GM21786 (cell line): ENCODE data around the gene PWWP2B.

Source experiments
- ATAC-seq: cut with Tn5 transposase; IDR thresholded peaks from one replicate; pipeline ENCODE4 v1.9.1; 2021; ENCODE audit not compliant: unreplicated experiment

Gene PWWP2B

DNA sequence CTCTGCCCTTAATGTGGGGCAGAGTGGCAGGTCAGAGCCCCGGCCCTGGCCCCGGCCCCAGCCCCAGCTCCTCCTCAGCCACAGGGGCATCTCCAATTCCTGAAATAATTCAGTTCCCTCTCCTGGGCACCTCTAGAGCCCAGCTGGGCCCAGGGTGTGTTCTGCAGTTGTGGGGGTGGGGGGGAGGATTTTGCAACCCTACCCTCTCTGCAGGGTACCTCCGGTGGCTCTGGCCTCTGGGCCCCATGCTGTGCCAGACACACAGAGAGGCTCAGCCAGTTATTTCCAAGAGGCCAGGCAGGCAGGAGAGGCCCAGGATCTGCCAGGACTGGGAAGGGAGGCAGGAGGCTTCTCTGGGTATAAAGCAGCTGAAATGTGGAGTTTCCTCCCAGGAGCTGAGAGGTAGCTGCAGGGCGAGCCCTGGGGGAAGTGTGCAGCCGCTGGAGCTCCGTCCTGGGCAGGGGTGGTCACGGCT, 47.9 kb downstream of the PWWP2B start:
- ATAC-seq = no peak

DNA sequence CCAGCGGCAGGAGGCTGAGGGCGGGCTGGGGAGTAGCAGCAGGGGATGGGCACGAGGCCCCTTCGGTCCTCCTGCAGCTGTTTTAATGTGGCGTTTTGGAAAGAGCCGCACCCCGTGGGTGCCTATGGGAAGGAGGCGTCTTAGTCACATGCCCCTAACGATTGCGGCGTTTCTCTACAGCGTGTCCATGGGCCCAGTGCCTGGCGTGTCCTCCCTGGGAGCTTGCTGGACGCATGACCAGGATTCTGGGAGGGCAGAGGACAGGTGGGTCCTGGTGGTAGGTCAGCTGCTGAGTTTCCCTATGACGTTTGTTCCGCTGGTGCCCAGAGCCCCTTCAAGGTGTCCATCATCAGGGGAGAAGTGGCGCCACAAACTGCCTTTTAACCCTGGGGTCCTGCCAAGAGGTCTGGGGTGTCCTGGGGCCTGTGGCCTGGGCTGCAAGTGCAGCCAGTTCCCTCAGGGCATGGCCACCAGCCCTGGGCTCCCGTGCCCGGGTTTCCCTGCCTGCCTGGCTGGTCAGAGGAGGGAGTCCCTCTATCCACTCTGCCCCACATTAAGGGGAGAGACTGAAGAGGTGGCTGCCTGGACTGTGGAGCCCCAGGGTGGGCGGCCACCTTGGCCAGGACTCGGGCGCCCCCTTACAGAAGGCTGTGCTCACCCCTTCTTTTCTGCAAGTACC, 48.7 kb downstream of the PWWP2B start:
- no peak for ATAC-seq

DNA sequence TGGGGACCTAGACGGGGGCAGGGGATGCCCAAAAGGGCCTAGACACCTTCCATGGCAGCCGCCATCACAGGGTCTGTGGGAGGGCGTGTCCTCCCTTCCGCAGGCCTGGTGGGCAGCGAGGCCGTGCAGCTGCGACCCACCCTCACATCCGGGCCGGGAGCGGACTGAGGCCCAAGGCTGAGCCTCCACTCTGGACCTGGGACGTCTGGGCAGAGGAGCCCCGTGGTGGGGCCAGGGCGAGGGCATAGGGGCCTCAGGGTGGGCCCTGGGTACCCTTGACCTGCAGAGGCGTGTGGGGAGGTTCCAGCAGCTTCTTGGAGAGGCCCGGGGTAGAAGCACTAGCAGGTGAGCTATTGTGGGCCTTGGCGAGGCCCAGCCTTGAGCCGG, 49.2 kb downstream of the PWWP2B start:
- ATAC-seq = no peak

DNA sequence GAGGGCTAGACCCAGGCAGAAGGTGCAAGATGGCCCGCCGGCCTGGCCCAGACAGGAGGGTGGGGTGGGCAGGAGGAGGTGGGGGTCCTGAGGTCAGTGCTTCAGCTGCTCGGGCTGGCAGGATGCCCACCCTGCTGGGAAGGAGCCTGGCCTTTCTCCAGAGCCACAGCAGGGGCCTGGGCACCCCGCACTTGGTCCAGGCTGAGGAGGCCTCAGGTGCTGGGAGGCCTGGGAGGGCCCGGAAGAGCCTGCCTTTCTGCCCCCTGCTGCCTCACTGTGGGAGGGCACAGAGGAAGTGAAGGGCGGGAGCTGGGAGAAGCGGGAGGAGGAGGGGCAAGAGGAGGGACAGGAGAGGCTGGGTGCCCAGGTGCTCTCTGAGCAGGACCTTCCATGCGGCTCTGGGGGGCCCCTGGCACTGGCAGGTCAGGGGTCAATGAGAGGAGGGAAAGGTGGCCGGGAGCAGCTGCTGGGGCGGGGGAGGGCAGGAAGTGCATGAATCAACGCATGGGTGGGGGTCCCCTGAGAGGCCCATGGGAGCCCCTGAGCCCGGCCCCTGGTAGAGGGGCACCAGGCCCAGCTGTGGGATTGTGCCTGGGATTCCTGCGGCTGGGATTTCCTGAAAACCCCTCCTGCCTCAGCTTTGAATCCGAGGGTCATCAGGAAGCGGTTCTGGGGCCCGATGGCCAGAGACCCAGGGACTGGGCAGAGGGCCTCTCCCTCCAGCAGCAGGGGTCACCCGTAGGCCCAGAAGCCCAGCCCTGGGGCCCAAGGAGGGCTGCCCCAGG, 49.9 kb downstream of the PWWP2B start:
- ATAC-seq = peak; percentile 76

DNA sequence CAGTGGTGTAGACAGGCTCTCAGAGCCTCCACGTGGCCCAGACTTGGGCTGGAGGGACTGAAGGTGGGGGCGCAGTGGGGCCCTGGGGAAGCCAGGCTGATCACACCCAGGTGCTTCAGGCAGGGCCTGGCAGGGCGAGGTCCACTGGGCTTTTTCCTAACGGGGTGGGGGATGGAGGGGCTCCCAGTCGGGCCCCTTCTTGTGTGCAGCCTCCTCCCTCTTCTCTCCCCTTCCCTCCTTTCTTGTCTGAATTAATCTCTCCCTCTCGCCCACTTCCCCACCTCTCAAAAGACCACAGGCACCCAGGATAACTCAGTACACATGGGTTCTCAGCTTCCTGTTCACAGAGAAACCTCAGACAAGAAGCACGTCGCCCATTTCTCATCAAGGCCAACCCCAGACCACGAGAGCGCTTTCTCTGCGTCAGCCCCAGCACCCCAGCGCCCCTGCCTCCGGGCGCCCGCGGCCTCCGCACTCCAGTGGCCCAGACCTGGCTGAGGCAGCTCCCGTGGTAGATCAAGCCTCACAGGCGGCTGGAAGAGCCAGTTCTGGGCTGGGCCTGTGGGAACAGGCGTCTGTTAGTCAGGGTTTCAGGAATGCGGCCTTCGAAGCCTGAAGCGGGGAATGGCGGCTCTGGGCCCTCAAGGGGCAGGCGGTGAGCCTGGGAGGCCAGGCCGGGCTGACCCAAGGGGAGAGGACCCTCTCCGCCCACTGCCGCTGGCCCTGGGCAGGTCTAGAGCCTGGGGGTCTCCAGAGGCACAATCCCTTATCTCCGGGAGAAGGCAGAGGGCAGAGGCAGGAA, 50.6 kb downstream of the PWWP2B start:
- no peak for ATAC-seq

DNA sequence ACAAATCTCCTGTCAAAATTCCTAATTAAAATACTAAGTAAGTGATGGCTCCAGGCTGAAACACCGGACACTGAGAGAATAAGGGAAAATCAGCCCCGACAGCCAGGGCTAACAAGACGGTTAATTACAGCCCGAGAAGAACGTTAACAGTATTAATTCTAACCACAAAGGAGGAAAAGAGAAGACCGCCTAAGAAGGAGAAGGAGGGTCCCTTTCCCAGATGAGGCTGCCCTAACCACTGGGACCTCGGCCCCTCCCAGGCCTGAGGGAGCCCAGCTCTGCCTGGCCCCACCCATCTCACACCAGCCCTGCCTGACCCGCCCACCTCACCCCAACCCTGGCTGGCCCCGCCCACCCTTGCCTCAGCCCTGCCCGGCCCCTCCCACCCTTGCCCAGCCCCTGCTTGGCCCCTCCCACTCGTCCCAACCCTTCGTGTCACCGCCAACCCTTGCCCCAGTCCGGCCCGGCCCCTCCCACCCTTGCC, 51.3 kb downstream of the PWWP2B start:
- ATAC-seq = no peak

DNA sequence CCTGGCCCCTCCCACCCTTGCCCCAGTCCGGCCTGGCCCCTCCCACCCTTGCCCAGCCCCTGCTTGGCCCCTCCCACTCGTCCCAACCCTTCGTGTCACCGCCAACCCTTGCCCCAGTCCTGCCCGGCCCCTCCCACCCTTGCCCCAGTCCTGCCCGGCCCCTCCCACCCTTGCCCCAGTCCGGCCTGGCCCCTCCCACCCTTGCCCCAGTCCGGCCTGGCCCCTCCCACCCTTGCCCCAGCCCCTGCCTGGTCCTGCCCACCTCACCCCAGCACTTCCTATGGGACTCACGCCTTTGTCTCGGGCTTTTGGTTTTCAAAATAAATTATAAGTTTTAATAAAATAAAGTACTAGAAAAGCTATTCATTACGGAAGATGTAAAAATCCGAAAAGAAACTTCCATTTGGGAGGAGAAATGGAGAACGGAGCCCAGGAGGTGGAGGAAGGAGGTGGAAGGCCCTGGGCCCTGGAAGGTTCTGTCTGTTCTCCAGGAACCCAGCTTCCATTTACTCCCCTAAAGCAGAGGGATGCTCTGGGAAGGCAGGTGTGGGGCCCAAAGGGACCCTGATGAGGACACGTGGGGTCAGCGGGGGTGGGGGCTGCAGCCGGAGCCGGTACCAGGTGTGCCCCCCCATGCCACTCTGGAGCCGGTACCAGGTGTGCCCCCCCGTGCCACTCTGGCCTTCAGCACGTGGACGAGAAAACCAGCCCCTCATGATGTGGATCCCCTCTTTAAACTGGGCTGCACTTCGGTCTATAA, 52.2 kb downstream of the PWWP2B start:
- no peak for ATAC-seq

DNA sequence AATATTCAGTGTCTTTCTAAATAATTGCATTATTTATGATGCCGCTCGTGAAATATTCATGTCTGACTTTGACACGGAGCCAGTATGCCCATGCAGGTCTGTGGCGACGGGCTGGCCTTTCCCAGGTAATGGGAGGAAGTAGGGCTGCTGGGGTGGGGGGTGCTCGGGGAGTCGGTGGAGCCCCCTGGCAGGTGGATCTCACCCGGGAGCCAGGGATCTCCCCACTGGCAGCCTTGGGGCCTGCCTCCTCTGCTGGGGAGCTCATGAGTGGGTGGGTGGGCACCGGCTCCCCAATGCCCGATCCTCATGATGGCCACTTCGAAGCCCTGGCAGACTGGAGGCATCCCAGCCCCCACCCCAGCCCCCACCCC, 52.8 kb downstream of the PWWP2B start:
- no peak for ATAC-seq

DNA sequence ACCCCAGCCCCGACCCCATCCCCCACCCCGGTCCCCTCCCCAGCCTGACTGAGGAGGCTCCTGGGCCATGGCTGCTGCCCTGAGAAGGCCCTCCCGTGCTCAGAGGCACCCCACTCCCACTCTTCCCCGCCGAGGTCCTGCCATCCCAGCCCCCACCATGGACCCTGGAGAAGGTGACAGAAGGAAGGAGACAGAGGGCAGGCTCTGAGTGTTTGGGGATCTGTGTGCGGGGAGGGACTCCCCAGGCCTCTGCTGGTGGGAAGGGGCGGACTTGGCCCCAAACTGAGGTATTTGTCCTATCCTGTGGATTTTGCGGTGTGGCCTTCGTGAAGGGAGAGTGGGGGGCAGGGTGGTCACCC, 53.4 kb downstream of the PWWP2B start:
- no peak for ATAC-seq

DNA sequence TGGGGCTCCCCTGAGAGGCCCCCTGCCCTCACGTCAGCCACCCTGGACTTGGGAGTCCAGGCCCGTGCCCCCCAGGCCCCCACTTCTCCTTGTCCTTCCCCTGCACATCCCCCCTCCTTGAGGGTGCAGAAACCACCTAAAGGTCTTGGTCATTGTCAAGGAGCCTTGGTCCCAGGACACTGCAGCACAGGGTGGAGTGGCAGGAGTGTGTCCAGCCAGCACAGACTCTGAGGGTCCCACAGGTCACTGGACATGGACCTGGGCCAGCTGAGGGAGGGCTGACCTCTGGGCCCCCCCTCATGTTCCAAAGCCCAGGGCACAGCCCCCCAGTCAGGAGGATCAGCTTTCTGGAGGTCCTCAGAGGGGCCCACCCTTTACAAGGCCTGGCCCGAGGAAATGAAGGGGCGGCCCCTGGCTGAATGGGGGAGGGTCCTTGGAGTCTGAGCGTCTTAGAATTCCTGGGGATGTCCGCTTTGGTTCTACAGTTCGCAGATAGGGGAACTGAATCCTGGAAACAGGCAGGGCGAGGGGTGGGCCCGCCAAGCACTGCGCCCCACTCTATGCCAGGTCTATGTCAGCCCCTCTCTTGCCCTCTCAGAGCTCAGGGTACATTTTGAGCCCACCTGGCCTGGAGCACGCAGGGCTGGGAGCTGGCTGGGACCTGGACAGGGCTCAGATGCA, 54.0 kb downstream of the PWWP2B start:
- no peak for ATAC-seq

DNA sequence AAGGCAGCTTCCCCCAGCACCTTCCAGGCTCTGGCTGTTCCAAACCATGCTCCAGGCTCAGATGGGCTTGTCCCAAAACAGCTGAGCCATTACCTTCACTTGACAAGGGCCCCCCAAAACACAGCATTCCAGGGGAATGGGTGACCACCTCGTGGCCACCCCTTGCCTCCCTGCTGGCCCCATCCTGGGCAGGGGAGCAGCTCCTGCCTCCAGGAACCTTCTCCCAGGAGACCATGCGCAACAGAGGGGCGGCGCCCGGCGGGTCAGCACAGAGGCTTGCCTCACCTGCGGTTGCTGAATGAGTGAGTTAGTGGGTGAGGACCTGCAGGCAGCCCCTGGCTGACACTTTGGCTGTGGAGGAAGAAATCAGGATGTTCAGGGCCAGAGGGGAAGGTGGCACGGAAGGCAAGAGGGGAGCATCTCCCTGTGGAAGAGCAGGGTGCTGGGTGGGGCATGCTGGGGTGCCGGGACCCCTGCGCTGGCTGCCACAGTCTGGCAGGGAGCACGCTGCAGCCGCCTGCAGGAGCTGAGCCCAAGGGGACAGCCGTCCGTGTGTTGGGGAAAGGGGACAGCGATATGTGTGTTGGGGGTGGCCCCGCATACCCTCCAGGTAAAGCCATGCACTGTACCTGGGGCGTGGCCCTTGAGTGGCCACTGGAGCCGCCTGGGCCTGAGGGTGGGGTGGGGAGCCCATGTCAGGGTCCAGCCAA, 54.7 kb downstream of the PWWP2B start:
- ATAC-seq = no peak

DNA sequence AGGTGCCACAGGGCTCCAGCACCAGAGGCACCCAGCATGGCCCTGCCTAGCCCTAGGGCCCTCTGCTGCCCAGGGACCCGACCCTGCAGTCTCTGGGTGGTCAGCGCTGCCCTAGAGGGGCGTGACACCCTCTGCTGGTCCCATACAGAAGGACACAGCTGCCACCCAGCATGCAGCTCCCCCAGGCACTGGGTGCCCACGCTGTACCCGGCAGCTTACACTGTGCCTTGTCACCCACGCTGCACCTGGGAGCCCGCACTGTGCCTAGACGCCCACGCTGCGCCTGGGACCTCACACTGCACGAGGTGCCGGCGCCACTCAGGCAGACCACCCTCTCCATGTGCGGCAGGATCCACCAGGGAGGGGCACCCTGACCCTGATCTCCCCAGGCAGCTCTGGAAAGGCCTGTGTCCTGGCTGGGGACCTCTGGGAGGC, 55.2 kb downstream of the PWWP2B start:
- no peak for ATAC-seq

DNA sequence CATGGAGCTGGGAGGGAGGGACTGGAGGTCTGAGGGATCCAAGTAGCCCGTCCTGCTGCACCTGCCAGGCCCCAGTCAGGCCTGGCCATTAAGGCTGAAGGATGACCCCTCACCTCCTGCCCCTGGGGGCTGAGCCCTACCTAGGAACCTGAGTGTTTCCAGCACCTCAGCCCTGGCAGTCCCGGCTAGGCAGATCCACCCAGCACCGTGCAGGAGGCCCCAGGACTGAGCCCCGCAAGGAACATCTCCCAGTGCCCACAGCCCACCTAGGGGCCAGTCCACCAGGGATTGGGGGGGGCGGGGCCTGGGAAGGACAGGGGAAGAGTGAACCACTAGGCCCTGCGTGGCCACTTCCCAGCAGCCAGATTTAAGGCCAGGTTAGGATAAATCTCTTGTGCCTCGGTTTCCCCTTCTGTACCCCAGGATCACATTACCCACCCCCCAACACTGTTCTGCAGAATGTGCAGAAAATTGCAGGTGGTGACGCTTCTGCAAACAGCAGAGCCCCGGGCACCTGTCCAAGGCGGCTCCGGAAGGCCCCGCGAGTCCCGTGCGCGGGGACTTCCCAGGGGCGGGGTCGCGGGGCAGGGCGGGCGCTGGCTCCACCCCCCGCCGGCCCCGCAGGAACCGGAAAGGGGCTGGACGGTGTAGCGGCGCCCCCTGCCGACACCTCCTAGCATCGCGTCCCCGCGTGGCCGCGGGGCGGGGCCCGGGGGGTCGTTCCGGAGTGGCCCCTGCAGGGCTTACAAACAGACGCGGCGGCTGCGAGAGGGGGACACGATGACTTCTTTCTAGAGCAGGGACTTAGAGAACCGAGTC, 55.9 kb downstream of the PWWP2B start:
- peak; percentile 59 for ATAC-seq

DNA sequence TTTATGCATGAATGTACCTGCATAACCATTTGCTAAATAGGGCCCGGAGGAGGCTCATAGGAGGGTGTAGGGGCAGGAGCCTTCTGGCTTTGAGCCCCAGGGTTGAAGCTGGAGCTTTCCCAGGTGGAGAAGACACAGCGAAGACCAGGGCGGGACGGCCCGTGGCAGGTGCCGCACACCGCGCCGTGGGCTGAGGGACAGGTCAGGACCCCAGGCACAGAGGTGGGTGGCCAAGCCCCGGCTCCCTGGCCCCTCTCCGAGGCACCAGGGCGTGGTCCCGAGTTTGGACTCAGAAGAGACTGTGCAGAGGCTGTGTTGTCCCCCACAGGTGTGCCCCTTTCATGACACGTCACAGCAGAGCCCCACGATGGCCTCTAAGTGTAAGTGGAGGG, 56.5 kb downstream of the PWWP2B start:
- peak; percentile 12 for ATAC-seq

DNA sequence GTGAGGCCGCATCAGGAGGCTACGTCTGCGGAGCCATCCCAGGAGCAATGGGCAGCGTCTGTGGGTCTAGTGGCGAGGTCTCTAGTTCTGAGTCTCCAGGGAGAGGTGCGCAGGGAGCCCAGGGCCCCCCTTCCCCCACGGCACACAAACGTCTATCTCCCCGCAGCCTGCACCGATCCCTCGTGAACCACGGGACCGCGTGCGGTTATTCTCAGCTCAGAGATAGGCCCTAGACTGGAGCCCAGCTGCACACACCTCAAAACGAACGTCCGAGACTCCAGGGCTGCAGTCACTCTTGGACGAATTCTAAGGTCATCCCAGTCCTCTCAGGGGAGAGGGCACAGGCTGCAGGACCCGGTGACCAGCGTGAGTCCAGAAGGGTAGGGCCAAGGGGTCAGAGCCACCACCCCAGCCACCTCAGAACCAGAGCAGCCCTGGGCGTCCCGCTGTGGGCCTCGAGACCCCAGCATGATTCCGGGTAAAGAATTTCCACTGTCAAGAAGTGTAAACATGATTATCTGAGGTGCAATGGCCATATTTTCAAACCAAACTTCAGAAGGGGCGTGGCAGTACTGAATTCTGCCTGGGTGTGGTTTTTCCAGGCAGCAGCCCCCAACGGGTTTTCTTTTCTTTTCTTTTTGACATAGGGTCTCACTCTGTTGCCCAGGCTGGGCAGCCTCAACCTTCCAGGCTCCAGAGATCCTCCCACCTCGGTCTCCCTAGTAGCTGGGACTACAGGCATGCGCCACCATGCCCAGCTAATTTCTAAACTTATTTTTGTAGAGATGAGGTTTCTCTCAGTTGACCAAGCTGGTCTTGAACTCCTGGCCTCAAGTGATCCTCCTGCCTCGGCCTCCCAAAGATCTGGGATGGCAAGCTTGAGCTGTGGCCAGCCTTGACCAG, 57.5 kb downstream of the PWWP2B start:
- no peak for ATAC-seq

DNA sequence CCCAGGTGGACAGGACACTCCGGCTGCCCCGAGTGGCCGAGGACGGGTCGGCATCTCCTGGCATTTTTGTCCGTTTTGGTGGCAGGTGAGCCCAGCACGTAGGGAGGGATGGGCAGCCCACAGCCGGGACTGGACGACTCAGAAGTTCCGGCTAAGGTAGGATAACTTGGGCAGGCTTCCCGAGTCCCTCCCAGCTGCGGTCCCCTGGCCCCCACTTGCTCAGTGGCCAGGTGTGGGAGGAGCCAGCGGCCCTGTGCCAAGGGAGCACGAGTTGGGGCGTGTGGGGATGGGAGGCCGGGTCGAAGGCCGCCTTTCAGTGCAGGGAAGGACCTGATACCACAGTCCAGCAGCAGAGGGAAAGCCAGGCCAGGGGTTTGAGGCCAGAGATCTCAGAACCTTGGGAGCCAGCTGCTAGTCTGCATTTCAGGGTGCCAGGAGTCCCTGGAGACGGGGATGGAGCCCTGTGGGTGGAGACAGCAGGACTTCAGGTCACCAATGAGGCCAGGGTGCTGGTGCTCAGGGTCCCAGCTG, 58.5 kb downstream of the PWWP2B start:
- ATAC-seq = no peak

DNA sequence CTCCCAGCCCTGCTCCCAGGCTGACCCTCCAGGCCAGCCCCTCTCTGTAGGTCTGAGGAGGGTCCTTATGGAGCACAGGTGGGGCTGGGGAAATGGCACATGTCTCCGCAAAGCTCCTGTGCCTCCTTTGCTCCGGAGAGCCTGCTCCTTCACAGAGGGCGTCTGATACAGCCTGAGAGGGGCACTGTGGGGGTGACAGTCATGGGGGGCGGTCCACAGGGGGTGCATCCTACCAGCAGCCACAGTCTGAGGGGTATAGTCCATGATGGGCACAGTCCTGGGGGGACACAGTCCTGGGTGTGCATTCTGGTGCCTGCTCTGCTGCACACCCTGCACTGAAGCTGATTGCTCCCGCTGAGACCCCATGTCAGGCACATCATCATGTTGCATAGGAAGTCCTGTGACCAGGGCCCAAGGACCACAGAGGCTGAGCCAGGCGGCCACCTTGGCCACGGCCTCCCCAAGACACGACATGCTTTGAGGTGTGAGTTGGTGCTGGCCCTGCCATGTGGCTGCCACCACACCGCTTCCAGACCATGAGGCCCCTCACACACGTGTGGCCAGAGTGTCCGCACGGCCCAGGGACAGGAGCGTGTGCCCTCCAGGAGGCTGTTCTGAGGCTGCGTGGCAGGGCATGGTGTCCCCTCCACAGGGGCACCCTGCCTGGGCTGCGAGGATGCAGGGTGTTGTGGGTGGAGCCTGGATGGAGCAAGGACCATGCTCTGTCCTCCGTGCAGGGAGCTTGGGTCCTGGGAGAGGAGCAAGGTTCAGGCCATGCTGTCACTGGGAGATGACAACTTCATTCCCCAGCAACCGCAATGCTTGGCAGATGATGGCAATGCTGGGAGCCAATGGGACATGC, 59.2 kb downstream of the PWWP2B start:
- ATAC-seq = no peak
